B cell (primary cell): ENCODE results near the gene NAA80. TPM values are rescaled to one million over a fixed set of nuclear protein-coding genes. Genes with fewer than 3 reads are reported as not detected.

ENCODE experiments used
- ATAC-seq: fragments of 200-7000 bp; cut with Tn5 transposase; one replicate; pipeline ENCODE4 v1.10.0; 2021; ENCODE audit warnings: low read depth, mild to moderate bottlenecking, moderate number of reproducible peaks, moderate library complexity
- CTCF ChIA-PET: fragments of 350-600 bp; sonication (Branson Sonifier 250); formaldehyde crosslinking; loops from one replicate; lab custom pipeline; 2021; ENCODE audit warnings: antibody characterized with exemption, inconsistent platforms; lab: Charles Lee
- POLR2A ChIA-PET: fragments of 350-600 bp; sonication (Branson Sonifier 250); formaldehyde crosslinking; loops from one replicate; lab custom pipeline; 2021; ENCODE audit warnings: antibody characterized with exemption; lab: Charles Lee
- DNase-seq: peaks from one replicate; pipeline ENCODE4 v3.0.0; 2013
- H2AFZ ChIP-seq: 2 replicates; pipeline ENCODE4 v1.6.1; 2012; ENCODE audit warnings: mild to moderate bottlenecking, low read depth, low read length; ENCODE audit not compliant: insufficient read depth, poor library complexity, severe bottlenecking
- H3K27ac ChIP-seq, 2 donors: 1 replicate in 1 of 2; 2 replicates in 1 of 2; pipeline ENCODE4 v1.5.1; 2012 to 2013; ENCODE audit warnings: low read length in 2 of 2, mild to moderate bottlenecking in 2 of 2, moderate library complexity in 1 of 2
- H3K27me3 ChIP-seq, 4 experiments: fragments of 200-600 bp in 1 of 4; sonication (generic) in 1 of 4; replicated peaks in 1 of 4; 1 replicate in 2 of 4; 2 replicates in 2 of 4; pipeline versions ENCODE4 v1.6.1 to v1.7.0; 2013 to 2016; ENCODE audit warnings: low read length in 3 of 4, mild to moderate bottlenecking in 2 of 4, mixed read lengths in 1 of 4, moderate library complexity in 1 of 4; ENCODE audit not compliant: insufficient read depth in 4 of 4, control insufficient read depth in 3 of 4; ENCODE audit errors: control extremely low read depth in 1 of 4
- H3K36me3 ChIP-seq, 2 experiments: replicated peaks in 1 of 2; 1 replicate in 1 of 2; 2 replicates in 1 of 2; pipeline versions ENCODE4 v1.6.1 to v1.7.1; 2013; ENCODE audit warnings: low read length in 1 of 2; ENCODE audit not compliant: insufficient read depth in 2 of 2, control insufficient read depth in 1 of 2; ENCODE audit errors: control extremely low read depth in 1 of 2, extremely low read depth in 1 of 2
- H3K4me1 ChIP-seq, 2 donors: fragments of 200-600 bp in 1 of 2; sonication (generic) in 1 of 2; 1 replicate in 1 of 2; 2 replicates in 1 of 2; pipeline versions ENCODE4 v1.5.1 to v1.6.1; 2013 to 2017; ENCODE audit warnings: low read length in 2 of 2; ENCODE audit not compliant: control insufficient read depth in 2 of 2, insufficient read depth in 2 of 2
- H3K4me2 ChIP-seq: replicated peaks from 2 replicates; pipeline ENCODE3; 2012; ENCODE audit warnings: mild to moderate bottlenecking, low read depth, low read length; ENCODE audit not compliant: poor library complexity, severe bottlenecking
- H3K4me3 ChIP-seq, 5 experiments: fragments of 200-600 bp in 1 of 5; sonication (generic) in 1 of 5; 1 replicate in 3 of 5; 2 replicates in 2 of 5; pipeline versions ENCODE4 v1.5.1 to v1.7.0; 2011 to 2016; ENCODE audit warnings: low read length in 4 of 5, mild to moderate bottlenecking in 4 of 5, low read depth in 2 of 5, control low read depth in 1 of 5, moderate library complexity in 1 of 5; ENCODE audit not compliant: insufficient read depth in 1 of 5; ENCODE audit errors: control extremely low read depth in 1 of 5, extremely low read depth in 1 of 5
- H3K79me2 ChIP-seq: fragments of 200-600 bp; sonication (generic); one replicate; pipeline ENCODE4 v1.6.0; 2016; ENCODE audit warnings: low read length; ENCODE audit not compliant: control insufficient read depth, insufficient read depth
- H3K9ac ChIP-seq: fragments of 200-600 bp; sonication (generic); 2 replicates; pipeline ENCODE4 v1.6.1; 2017; ENCODE audit warnings: mild to moderate bottlenecking, low read length, moderate library complexity
- H3K9me3 ChIP-seq, 3 donors: one replicate each; pipeline versions ENCODE4 v1.6.1 to v1.7.1; 2013; ENCODE audit warnings: low read length in 2 of 3; ENCODE audit not compliant: control insufficient read depth in 2 of 3, insufficient read depth in 1 of 3; ENCODE audit errors: control extremely low read depth in 1 of 3
- H4K20me1 ChIP-seq: 2 replicates; pipeline ENCODE4 v1.6.0; 2012; ENCODE audit warnings: mild to moderate bottlenecking, low read length; ENCODE audit not compliant: insufficient read depth, control insufficient read depth, poor library complexity, severe bottlenecking
- H3K27ac Mint-ChIP-seq: one replicate; pipeline ENCODE4 v1.8.0; 2021; ENCODE audit warnings: mixed read lengths
- H3K27me3 Mint-ChIP-seq: one replicate; pipeline ENCODE4 v1.8.0; 2021; ENCODE audit warnings: mixed read lengths
- H3K4me1 Mint-ChIP-seq: one replicate; pipeline ENCODE4 v1.8.0; 2021; ENCODE audit warnings: mixed read lengths
- H3K4me3 Mint-ChIP-seq: one replicate; pipeline ENCODE4 v1.8.0; 2021; ENCODE audit warnings: mixed read lengths
- H3K9me3 Mint-ChIP-seq: one replicate; pipeline ENCODE4 v1.8.0; 2022; ENCODE audit warnings: mixed read lengths; ENCODE audit not compliant: insufficient read depth
- EZH2 ChIP-seq: IDR thresholded peaks from 2 replicates; pipeline ENCODE4 v1.6.1; 2012; ENCODE audit warnings: borderline replicate concordance, low read depth, mild to moderate bottlenecking, moderate library complexity, low read length; ENCODE audit not compliant: insufficient read depth, poor library complexity, severe bottlenecking
- WGBS: methylation state at CpG from one replicate; pipeline ENCODE4 v1.1.5; 2013; ENCODE audit warnings: missing lambda C conversion rate; ENCODE audit not compliant: insufficient coverage; 5-methylcytosine and 5-hydroxymethylcytosine counted together
- intact Hi-C: fragments of 100-400 bp; cut with micrococcal nuclease; formaldehyde crosslinking; loops from one replicate; pipeline ENCODE4 v1.10.0; 2022
- polyA plus RNA-seq: library from polyadenylated mRNA; depleted of rRNA; stranded (reverse); fragments of >200 nt; gene quantifications from 2 replicates; pipeline ENCODE4 v1.2.3, GENCODE V29; 2012
- total RNA-seq, 2 donors: library from RNA; stranded (reverse); fragments of 120-200 nt in 1 of 2; gene quantifications; 1 replicate in 1 of 2; 2 replicates in 1 of 2; pipeline versions ENCODE4 v1.2.3 to v1.2.4, GENCODE V29; 2013 to 2022
- TF ChIP-seq, protein P1 (sequence below): fragments of 200-600 bp; IDR thresholded peaks from one replicate; pipeline ENCODE4 v1.8.0; 2022; ENCODE audit warnings: antibody characterized with exemption, mild to moderate bottlenecking

NAA80 gene
- total and polyA plus RNA-seq, 2 donors (not counting 1 experiment from before 2014, with no cell fraction given) = 37.8 to 49.0 TPM

DNA sequence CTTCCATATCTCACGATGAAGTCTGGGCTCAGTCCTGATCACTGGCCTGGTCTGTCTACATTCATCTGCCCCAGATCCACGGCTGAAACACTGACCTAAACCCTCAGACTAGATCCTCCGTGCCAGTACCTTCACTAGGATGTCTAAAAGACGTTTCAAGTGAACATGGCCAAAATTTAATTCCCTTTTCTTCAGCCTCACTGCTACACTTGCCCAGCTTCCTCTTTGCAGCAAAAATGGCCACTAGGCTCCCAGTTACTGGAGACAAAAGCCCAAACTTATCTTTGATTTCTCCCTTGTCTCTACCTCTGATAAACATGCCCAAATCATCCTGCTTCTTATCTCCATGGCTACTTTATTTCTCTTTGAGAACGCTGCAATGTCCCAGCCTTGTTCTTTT lies 39.8 kb upstream of the NAA80 start:
- no peak for TF ChIP-seq EZH2
- TF ChIP-seq, protein P1, sequence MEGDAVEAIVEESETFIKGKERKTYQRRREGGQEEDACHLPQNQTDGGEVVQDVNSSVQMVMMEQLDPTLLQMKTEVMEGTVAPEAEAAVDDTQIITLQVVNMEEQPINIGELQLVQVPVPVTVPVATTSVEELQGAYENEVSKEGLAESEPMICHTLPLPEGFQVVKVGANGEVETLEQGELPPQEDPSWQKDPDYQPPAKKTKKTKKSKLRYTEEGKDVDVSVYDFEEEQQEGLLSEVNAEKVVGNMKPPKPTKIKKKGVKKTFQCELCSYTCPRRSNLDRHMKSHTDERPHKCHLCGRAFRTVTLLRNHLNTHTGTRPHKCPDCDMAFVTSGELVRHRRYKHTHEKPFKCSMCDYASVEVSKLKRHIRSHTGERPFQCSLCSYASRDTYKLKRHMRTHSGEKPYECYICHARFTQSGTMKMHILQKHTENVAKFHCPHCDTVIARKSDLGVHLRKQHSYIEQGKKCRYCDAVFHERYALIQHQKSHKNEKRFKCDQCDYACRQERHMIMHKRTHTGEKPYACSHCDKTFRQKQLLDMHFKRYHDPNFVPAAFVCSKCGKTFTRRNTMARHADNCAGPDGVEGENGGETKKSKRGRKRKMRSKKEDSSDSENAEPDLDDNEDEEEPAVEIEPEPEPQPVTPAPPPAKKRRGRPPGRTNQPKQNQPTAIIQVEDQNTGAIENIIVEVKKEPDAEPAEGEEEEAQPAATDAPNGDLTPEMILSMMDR = no peak
- H2AFZ ChIP-seq = peak overlapping the region; percentile 74
- H3K79me2 ChIP-seq = peaks cover 53% of the 10 kb centered on the region
- ChIA-PET CTCF (interaction anchor here (2.0 to 3.9 kb wide), 2 partner anchors 10 to 11 kb away, joined by 4 to 37 read pairs; partner anchors contain the start of genes CYB561D2, NPRL2 and TUSC2), POLR2A (interaction anchor here (0.7 to 6.1 kb wide), 9 partner anchors 9 to 1420 kb away, joined by 3 to 96 read pairs (median 7); partner anchors contain the start of genes ARIH2, CYB561D2, HYAL3 and IFRD2)
- peaks cover 19% of the 10 kb centered on the region for H4K20me1 ChIP-seq
- peak overlapping the region; percentile 96 for H3K4me3 Mint-ChIP-seq
- no peaks in the 10 kb centered on the region for H3K27me3 Mint-ChIP-seq
- peaks cover 51% of the 10 kb centered on the region for H3K4me1 Mint-ChIP-seq
- WGBS = 3% methylated on average over 5 of the region's 5 CpGs
- peak overlapping the region; percentile 97 to 98 for H3K27ac ChIP-seq
- no peaks in the 10 kb centered on the region for H3K9me3 Mint-ChIP-seq
- H3K4me1 ChIP-seq = peaks cover 37 to 70% of the 10 kb centered on the region in 2 donors
- intact Hi-C loops = loop anchor here (5.0 kb wide), 1 partner anchor 102 kb away; the partner anchor contains the start of gene GNAI2
- H3K9ac ChIP-seq = peak overlapping the region; percentile 89
- H3K27ac Mint-ChIP-seq = peak overlapping the region; percentile 99
- peaks cover 0 to 10% of the 10 kb centered on the region in 2 experiments for H3K36me3 ChIP-seq
- H3K9me3 ChIP-seq = no peaks in the 10 kb centered on the region
- no peak for ATAC-seq
- H3K4me2 ChIP-seq = peak overlapping the region; percentile 90
- H3K27me3 ChIP-seq = no peaks in the 10 kb centered on the region
- peak overlapping the region; percentile 51 to 86 (median 68) for H3K4me3 ChIP-seq
- DNase-seq = peak; percentile 64
